HepG2 (cell line): ENCODE results near the gene GMCL2. TPM values are rescaled to one million over a fixed set of nuclear protein-coding genes. Genes with fewer than 3 reads are reported as not detected.

Source experiments
- ATAC-seq: fragments of 200-7000 bp; cut with Tn5 transposase; 3 replicates; pipeline ENCODE4 v1.9.1; 2020; ENCODE audit warnings: mild to moderate bottlenecking, moderate library complexity
- BruUV-seq: library from RNA; stranded (reverse); fragments of 400-500 nt; replicated peaks from 2 replicates; lab custom pipeline; 2021; lab: Mats Ljungman, UMichigan
- CTCF ChIA-PET: fragments of 300-600 bp; formaldehyde crosslinking; extraction: SDS; loops from one replicate; lab custom pipeline; 2021; ENCODE audit warnings: low total read pairs, inconsistent platforms, low intra/inter-chr PET ratio; lab: Yijun Ruan, JAX
- POLR2A ChIA-PET: fragments of 350-600 bp; sonication (Branson Sonifier 250); formaldehyde crosslinking; loops from one replicate; lab custom pipeline; 2020; ENCODE audit warnings: antibody characterized with exemption, inconsistent platforms; lab: Yijun Ruan, JAX
- DNase-seq: peaks from one replicate; pipeline ENCODE4 v3.0.0-alpha.2; 2015; ENCODE audit warnings: low spot score
- FAIRE-seq: peaks from 3 replicates; lab custom pipeline; 2011; peaks lifted over from hg19 to GRCh38; lab: Jason Lieb, UNC
- H2AFZ ChIP-seq: one replicate; pipeline ENCODE4 v1.6.1; 2011; ENCODE audit warnings: low read length, inconsistent platforms
- H3K27ac ChIP-seq: fragments of 300-600 bp; 3 replicates; pipeline ENCODE4 v1.8.0; 2011; ENCODE audit warnings: mixed run types, mild to moderate bottlenecking, mixed read lengths, low read length, inconsistent platforms; ENCODE audit not compliant: insufficient read depth; ENCODE audit errors: extremely low read length
- H3K27me3 ChIP-seq, 2 experiments: fragments of 200-600 bp in 1 of 2; 2 replicates in 1 of 2; 3 replicates in 1 of 2; pipeline versions ENCODE4 v1.6.0 to v1.8.0; 2011; ENCODE audit warnings: low read length in 2 of 2, mild to moderate bottlenecking in 2 of 2, moderate library complexity in 2 of 2, inconsistent platforms in 1 of 2; ENCODE audit not compliant: insufficient read depth in 2 of 2, control insufficient read depth in 1 of 2
- H3K36me3 ChIP-seq, 2 experiments: fragments of 200-600 bp in 1 of 2; replicated peaks in 1 of 2; 2 replicates in 1 of 2; 3 replicates in 1 of 2; pipeline versions ENCODE4 v1.5.1 to v1.8.0; 2011; ENCODE audit warnings: low read length in 2 of 2, inconsistent platforms in 1 of 2; ENCODE audit not compliant: insufficient read depth in 2 of 2, control insufficient read depth in 1 of 2
- H3K4me1 ChIP-seq: 2 replicates; pipeline ENCODE4 v1.5.1; 2012; ENCODE audit warnings: low read length, inconsistent platforms; ENCODE audit not compliant: insufficient read depth
- H3K4me2 ChIP-seq: 2 replicates; pipeline ENCODE4 v1.6.0; 2011; ENCODE audit warnings: low read depth, low read length, inconsistent platforms
- H3K4me3 ChIP-seq, 3 experiments: fragments of 200-600 bp in 1 of 3; sonication (generic), shearing (Covaris generic) in 1 of 3; replicated peaks in 1 of 3; 2 replicates each; pipeline ENCODE4 v1.5.1; 2011 to 2016; ENCODE audit warnings: low read length in 3 of 3, inconsistent platforms in 2 of 3, low read depth in 2 of 3, mild to moderate bottlenecking in 2 of 3, control low read depth in 1 of 3, mixed read lengths in 1 of 3; ENCODE audit not compliant: insufficient read depth in 1 of 3
- H3K79me2 ChIP-seq: one replicate; pipeline ENCODE4 v1.6.1; 2011; ENCODE audit warnings: low read length, inconsistent platforms; ENCODE audit not compliant: insufficient read depth
- H3K9ac ChIP-seq: 2 replicates; pipeline ENCODE4 v1.6.0; 2011; ENCODE audit warnings: mild to moderate bottlenecking, low read depth, low read length, inconsistent platforms; ENCODE audit not compliant: insufficient read depth
- H3K9me3 ChIP-seq: 2 replicates; pipeline ENCODE4 v1.5.1; 2012; ENCODE audit warnings: mild to moderate bottlenecking, low read length
- H4K20me1 ChIP-seq: 2 replicates; pipeline ENCODE4 v1.6.0; 2011; ENCODE audit warnings: inconsistent platforms, mild to moderate bottlenecking, low read length, moderate library complexity; ENCODE audit not compliant: insufficient read depth
- JARID2 ChIP-seq: sonication (generic); formaldehyde crosslinking; IDR thresholded peaks from 2 replicates; pipeline ENCODE4 v1.8.1; 2023; ENCODE audit warnings: missing genetic modification reagents, inconsistent platforms; ENCODE audit not compliant: insufficient replicate concordance
- RCOR2 ChIP-seq: IDR thresholded peaks from 2 replicates; pipeline ENCODE4 v1.6.1; 2016; ENCODE audit warnings: missing biosample characterization, missing genetic modification reagents
- ZNF607 ChIP-seq: sonication (generic); formaldehyde crosslinking; IDR thresholded peaks from 2 replicates; pipeline ENCODE4 v1.5.1; 2020; ENCODE audit warnings: missing genetic modification reagents, mild to moderate bottlenecking, borderline replicate concordance
- WGBS: methylation state at CpG from one replicate; pipeline ENCODE4 v1.1.6; 2017; ENCODE audit warnings: low lambda C conversion rate; 5-methylcytosine and 5-hydroxymethylcytosine counted together
- in situ Hi-C: cut with HindIII; loops from 2 replicates; pipeline ENCODE4 v1.10.0; 2017; ENCODE audit warnings: low pct_unique_long_range_greater_than_20kb; ENCODE audit not compliant: extremely low pct_ligation_motif_present
- intact Hi-C: fragments of 100-400 bp; cut with micrococcal nuclease; formaldehyde crosslinking; loops from one replicate; pipeline ENCODE4 v1.10.0; 2022; ENCODE audit not compliant: unreplicated experiment
- polyA plus RNA-seq, 8 experiments: library from polyadenylated mRNA; depleted of rRNA in 3 of 8; stranded (reverse) in 7 of 8; unstranded in 1 of 8; fragments of >200 nt; fragmentation: Illumina TruSeq in 4 of 8; extraction: Trizol in 4 of 8; gene quantifications; 2 replicates each; pipeline versions ENCODE4 v1.2.1 to v1.2.3, GENCODE V29; 2011 to 2016; ENCODE audit warnings: low read depth in 4 of 8, missing spikeins in 1 of 8, mixed read lengths in 1 of 8; ENCODE audit not compliant: insufficient read depth in 1 of 8
- total RNA-seq, 5 experiments: library from RNA; depleted of rRNA; stranded (reverse); fragments of >200 nt; fragmentation: Illumina TruSeq; extraction: Trizol; gene quantifications; 2 replicates each; pipeline ENCODE4 v1.2.3, GENCODE V29; 2016; ENCODE audit warnings: low read depth in 1 of 5
- TF ChIP-seq, protein P1 (sequence below): sonication (generic); formaldehyde crosslinking; IDR thresholded peaks from 2 replicates; pipeline ENCODE4 v1.8.1; 2023; ENCODE audit warnings: mild to moderate bottlenecking, missing genetic modification reagents
- TF ChIP-seq, protein P2 (sequence below): sonication (generic); formaldehyde crosslinking; IDR thresholded peaks from 2 replicates; pipeline ENCODE4 v1.8.0; 2022; ENCODE audit warnings: mild to moderate bottlenecking, missing genetic modification reagents
- TF ChIP-seq, protein P3 (sequence below): sonication (generic); formaldehyde crosslinking; IDR thresholded peaks from 2 replicates; pipeline ENCODE4 v1.5.0; 2020; ENCODE audit warnings: missing genetic modification reagents, mild to moderate bottlenecking, borderline replicate concordance
- TF ChIP-seq, protein P4 (sequence below): sonication (generic); formaldehyde crosslinking; IDR thresholded peaks from 2 replicates; pipeline ENCODE4 v1.4.0; 2020; ENCODE audit warnings: low read depth, mild to moderate bottlenecking, missing genetic modification reagents
- TF ChIP-seq, protein P5 (sequence below): sonication (generic); formaldehyde crosslinking; IDR thresholded peaks from 2 replicates; pipeline ENCODE4 v1.4.0; 2020; ENCODE audit warnings: mild to moderate bottlenecking, missing genetic modification reagents
- TF ChIP-seq, protein P6 (sequence below): sonication (generic); formaldehyde crosslinking; IDR thresholded peaks from 2 replicates; pipeline ENCODE4 v1.9.0; 2021; ENCODE audit warnings: missing genetic modification reagents, borderline replicate concordance
- TF ChIP-seq, protein P7 (sequence below): sonication (generic); formaldehyde crosslinking; IDR thresholded peaks from 2 replicates; pipeline ENCODE4 v1.9.0; 2021; ENCODE audit warnings: missing genetic modification reagents, mild to moderate bottlenecking, borderline replicate concordance

The GMCL2 gene
- total and polyA plus RNA-seq, 2 of the 13 experiments (the other 11 are each of a cell fraction or from before 2014, with no cell fraction given) = 0.03 TPM; not detected in 1

DNA sequence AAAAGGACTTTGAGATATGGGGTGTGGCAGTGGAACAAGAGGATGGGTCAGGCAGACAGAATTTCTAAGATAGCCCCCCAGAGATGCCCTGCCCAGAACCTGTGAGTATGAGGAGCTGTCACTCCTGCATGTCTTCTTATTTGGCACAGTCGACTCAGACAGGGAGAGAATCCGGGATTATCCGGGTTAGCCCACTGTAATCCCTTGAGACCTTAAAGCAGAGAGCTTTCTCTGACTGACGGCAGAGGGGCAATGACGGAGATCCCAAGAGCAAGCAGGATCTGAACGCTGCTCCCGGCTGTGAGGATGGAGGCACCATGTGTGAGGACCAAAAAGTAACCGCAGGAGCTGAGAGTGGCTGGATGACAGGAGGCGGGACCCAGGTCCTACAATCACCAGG lies 24.7 kb downstream of the GMCL2 start:
- Histone ChIP-seq H3K79me2 (no peaks in the 10 kb centered on the region), H4K20me1 (no peaks in the 10 kb centered on the region), H3K4me3 (no peak overlapping the region), H3K27ac (no peak overlapping the region), H3K27me3 (peaks cover 2 to 28% of the 10 kb centered on the region in 2 experiments; a peak in 4 of 5 replicates), H3K9me3 (no peaks in the 10 kb centered on the region), H3K9ac (no peak overlapping the region), H3K4me2 (no peak overlapping the region), H3K36me3 (no peaks in the 10 kb centered on the region), H2AFZ (no peak overlapping the region), H3K4me1 (peaks cover 9% of the 10 kb centered on the region)
- no peak for FAIRE-seq
- no peak for DNase-seq
- in situ Hi-C loops = no loop called here
- CTCF ChIA-PET = no interaction called here
- 19% methylated on average over 6 of the region's 9 CpGs for WGBS
- BruUV-seq = no TSS peak
- ATAC-seq = no peak
- TF ChIP-seq RCOR2 (CRISPR knock-in tag) = no peak
- no peak for TF ChIP-seq JARID2 (CRISPR knock-in tag)
- TF ChIP-seq, protein P1, sequence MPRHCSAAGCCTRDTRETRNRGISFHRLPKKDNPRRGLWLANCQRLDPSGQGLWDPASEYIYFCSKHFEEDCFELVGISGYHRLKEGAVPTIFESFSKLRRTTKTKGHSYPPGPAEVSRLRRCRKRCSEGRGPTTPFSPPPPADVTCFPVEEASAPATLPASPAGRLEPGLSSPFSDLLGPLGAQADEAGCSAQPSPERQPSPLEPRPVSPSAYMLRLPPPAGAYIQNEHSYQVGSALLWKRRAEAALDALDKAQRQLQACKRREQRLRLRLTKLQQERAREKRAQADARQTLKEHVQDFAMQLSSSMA (CRISPR knock-in tag) = no peak
- intact Hi-C loops = loop anchor here (5.0 kb wide), 1 partner anchor 185 kb away; no protein-coding TSS in a partner anchor
- POLR2A ChIA-PET = no interaction called here

DNA sequence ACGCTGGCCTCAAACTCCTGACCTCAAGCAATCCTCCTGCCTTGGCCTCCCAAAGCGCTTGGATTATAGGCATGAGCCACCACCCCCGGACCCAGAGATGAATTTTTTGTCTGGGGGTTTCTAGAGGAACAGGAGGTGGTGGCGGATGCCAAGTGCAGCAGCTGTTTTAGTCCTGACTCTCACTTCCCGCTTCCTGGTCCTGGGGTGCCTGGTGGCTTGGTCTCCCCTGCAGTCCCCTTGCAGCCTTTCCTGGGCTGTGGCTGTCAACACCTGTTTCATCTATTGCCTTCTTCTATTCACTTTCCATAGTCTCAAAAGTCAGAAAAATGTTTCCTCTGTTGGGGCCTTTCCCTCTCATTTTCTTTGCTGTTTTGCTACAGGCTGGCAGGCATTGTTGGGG lies 27.0 kb downstream of the GMCL2 start:
- Histone ChIP-seq H3K4me1 (peaks cover 17% of the 10 kb centered on the region), H3K36me3 (no peaks in the 10 kb centered on the region), H3K9ac (no peak overlapping the region), H3K79me2 (no peaks in the 10 kb centered on the region), H2AFZ (no peak overlapping the region), H3K27ac (no peak overlapping the region), H3K27me3 (peaks cover 0 to 18% of the 10 kb centered on the region in 2 experiments; a peak in 3 of 5 replicates), H3K4me2 (no peak overlapping the region), H4K20me1 (no peaks in the 10 kb centered on the region), H3K4me3 (no peak overlapping the region), H3K9me3 (no peaks in the 10 kb centered on the region)
- POLR2A ChIA-PET = no interaction called here
- intact Hi-C loops = loop anchor here (5.0 kb wide), 1 partner anchor 183 kb away; no protein-coding TSS in a partner anchor
- no peak for FAIRE-seq
- ATAC-seq = no peak
- in situ Hi-C loops = no loop called here
- DNase-seq = no peak
- WGBS = 42% methylated on average over 4 of the region's 5 CpGs
- CTCF ChIA-PET = interaction anchor here (1.2 kb wide), 1 partner anchor 84 kb away, joined by 3 read pairs; no protein-coding TSS in a partner anchor
- no TSS peak for BruUV-seq
- TF ChIP-seq, protein P2, sequence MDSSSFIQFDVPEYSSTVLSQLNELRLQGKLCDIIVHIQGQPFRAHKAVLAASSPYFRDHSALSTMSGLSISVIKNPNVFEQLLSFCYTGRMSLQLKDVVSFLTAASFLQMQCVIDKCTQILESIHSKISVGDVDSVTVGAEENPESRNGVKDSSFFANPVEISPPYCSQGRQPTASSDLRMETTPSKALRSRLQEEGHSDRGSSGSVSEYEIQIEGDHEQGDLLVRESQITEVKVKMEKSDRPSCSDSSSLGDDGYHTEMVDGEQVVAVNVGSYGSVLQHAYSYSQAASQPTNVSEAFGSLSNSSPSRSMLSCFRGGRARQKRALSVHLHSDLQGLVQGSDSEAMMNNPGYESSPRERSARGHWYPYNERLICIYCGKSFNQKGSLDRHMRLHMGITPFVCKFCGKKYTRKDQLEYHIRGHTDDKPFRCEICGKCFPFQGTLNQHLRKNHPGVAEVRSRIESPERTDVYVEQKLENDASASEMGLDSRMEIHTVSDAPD (CRISPR knock-in tag) = no peak
- TF ChIP-seq, protein P3, sequence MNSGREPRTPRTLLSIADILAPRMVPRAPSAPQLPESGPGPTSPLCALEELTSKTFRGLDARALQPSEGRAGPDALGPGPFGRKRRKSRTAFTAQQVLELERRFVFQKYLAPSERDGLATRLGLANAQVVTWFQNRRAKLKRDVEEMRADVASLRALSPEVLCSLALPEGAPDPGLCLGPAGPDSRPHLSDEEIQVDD = no peak
- TF ChIP-seq ZNF607 (CRISPR knock-in tag) = no peak
- TF ChIP-seq, protein P4, sequence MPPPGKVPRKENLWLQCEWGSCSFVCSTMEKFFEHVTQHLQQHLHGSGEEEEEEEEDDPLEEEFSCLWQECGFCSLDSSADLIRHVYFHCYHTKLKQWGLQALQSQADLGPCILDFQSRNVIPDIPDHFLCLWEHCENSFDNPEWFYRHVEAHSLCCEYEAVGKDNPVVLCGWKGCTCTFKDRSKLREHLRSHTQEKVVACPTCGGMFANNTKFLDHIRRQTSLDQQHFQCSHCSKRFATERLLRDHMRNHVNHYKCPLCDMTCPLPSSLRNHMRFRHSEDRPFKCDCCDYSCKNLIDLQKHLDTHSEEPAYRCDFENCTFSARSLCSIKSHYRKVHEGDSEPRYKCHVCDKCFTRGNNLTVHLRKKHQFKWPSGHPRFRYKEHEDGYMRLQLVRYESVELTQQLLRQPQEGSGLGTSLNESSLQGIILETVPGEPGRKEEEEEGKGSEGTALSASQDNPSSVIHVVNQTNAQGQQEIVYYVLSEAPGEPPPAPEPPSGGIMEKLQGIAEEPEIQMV (CRISPR knock-in tag) = no peak
- TF ChIP-seq, protein P5, sequence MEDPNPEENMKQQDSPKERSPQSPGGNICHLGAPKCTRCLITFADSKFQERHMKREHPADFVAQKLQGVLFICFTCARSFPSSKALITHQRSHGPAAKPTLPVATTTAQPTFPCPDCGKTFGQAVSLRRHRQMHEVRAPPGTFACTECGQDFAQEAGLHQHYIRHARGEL (CRISPR knock-in tag) = no peak
- TF ChIP-seq, protein P6, sequence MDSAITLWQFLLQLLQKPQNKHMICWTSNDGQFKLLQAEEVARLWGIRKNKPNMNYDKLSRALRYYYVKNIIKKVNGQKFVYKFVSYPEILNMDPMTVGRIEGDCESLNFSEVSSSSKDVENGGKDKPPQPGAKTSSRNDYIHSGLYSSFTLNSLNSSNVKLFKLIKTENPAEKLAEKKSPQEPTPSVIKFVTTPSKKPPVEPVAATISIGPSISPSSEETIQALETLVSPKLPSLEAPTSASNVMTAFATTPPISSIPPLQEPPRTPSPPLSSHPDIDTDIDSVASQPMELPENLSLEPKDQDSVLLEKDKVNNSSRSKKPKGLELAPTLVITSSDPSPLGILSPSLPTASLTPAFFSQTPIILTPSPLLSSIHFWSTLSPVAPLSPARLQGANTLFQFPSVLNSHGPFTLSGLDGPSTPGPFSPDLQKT (CRISPR knock-in tag) = no peak
- TF ChIP-seq, protein P7, sequence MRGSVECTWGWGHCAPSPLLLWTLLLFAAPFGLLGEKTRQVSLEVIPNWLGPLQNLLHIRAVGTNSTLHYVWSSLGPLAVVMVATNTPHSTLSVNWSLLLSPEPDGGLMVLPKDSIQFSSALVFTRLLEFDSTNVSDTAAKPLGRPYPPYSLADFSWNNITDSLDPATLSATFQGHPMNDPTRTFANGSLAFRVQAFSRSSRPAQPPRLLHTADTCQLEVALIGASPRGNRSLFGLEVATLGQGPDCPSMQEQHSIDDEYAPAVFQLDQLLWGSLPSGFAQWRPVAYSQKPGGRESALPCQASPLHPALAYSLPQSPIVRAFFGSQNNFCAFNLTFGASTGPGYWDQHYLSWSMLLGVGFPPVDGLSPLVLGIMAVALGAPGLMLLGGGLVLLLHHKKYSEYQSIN = no peak
